HEK293T (cell line): Measurements from ENCODE around the gene SYMPK.

Experiments used
- CTCF ChIA-PET: fragments of 350-600 bp; formaldehyde crosslinking; extraction: SDS; loops from one replicate; lab custom pipeline; 2021; ENCODE audit warnings: antibody characterized with exemption, inconsistent platforms; lab: Yijun Ruan, JAX
- POLR2A ChIA-PET: fragments of 350-600 bp; formaldehyde crosslinking; extraction: SDS; loops from one replicate; lab custom pipeline; 2020; ENCODE audit warnings: antibody characterized with exemption, inconsistent platforms; lab: Yijun Ruan, JAX
- DNase-seq: peaks from one replicate; pipeline ENCODE4 v3.0.0; 2012; ENCODE audit warnings: mixed read lengths; ENCODE audit errors: extremely low spot score
- ARNT ChIP-seq: fragments of 450-650 bp; IDR thresholded peaks from 2 replicates; pipeline ENCODE4 v1.6.1; 2017; ENCODE audit warnings: mild to moderate bottlenecking
- BHLHE40 ChIP-seq: fragments of 450-650 bp; IDR thresholded peaks from 2 replicates; pipeline ENCODE4 v1.6.1; 2016; ENCODE audit warnings: mild to moderate bottlenecking, moderate library complexity, borderline replicate concordance
- CTBP1 ChIP-seq: fragments of 450-650 bp; IDR thresholded peaks from 2 replicates; pipeline ENCODE4 v1.6.1; 2016; ENCODE audit warnings: borderline replicate concordance
- ELF4 ChIP-seq: fragments of 450-650 bp; IDR thresholded peaks from 2 replicates; pipeline ENCODE4 v1.6.1; 2017; ENCODE audit warnings: antibody characterized with exemption
- FOXA1 ChIP-seq: fragments of 450-650 bp; IDR thresholded peaks from 2 replicates; pipeline ENCODE4 v1.6.1; 2016; ENCODE audit warnings: mild to moderate bottlenecking
- FOXK2 ChIP-seq: fragments of 450-650 bp; IDR thresholded peaks from 2 replicates; pipeline ENCODE4 v1.6.1; 2016; ENCODE audit warnings: mild to moderate bottlenecking
- FOXM1 ChIP-seq: fragments of 450-650 bp; IDR thresholded peaks from 2 replicates; pipeline ENCODE4 v1.6.1; 2017; ENCODE audit warnings: mild to moderate bottlenecking, borderline replicate concordance
- HDGF ChIP-seq: fragments of 450-650 bp; IDR thresholded peaks from 2 replicates; pipeline ENCODE4 v1.6.1; 2017; ENCODE audit warnings: antibody characterized with exemption, borderline replicate concordance
- L3MBTL2 ChIP-seq: fragments of 450-650 bp; conservative IDR thresholded peaks from 2 replicates; pipeline ENCODE4 v1.6.1; 2016; ENCODE audit warnings: mild to moderate bottlenecking
- LEF1 ChIP-seq: fragments of 450-650 bp; IDR thresholded peaks from 2 replicates; pipeline ENCODE4 v1.6.1; 2017; ENCODE audit warnings: mild to moderate bottlenecking, borderline replicate concordance
- NFRKB ChIP-seq: fragments of 450-650 bp; IDR thresholded peaks from 2 replicates; pipeline ENCODE4 v1.6.1; 2016; ENCODE audit warnings: mild to moderate bottlenecking, moderate library complexity
- SP1 ChIP-seq: fragments of 450-650 bp; IDR thresholded peaks from 2 replicates; pipeline ENCODE4 v1.6.1; 2017
- SUZ12 ChIP-seq: fragments of 450-650 bp; IDR thresholded peaks from 2 replicates; pipeline ENCODE4 v1.6.1; 2016; ENCODE audit warnings: mild to moderate bottlenecking
- TARDBP ChIP-seq: fragments of 450-650 bp; IDR thresholded peaks from 2 replicates; pipeline ENCODE4 v1.6.1; 2016
- ZNF384 ChIP-seq: fragments of 450-650 bp; IDR thresholded peaks from 2 replicates; pipeline ENCODE4 v1.6.1; 2016
- TF ChIP-seq, protein P1 (sequence below): fragments of 450-650 bp; IDR thresholded peaks from 2 replicates; pipeline ENCODE4 v1.6.1; 2016

SYMPK gene

DNA sequence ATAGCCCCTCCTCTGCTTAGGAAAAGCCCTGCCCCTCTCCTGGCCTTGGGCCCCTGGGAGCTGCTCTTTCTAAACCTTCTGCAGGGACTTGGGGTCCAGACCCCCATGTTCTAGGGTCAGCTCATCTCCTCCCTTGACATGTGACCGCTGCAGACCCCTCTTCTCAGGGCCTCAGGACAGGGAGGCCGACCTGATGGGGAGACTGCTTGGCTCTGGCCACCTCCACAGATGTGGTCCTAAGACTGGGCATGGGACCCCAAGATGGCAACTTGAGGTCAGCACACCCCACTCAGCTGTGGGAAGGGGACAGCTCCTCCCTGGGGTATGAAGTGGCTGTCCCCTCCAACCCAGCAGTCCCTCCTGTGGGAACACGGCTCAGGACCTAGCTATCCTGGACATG, 90.0 kb downstream of the SYMPK start:
- DNase-seq = no peak
- no peak for TF ChIP-seq SUZ12
- no peak for TF ChIP-seq L3MBTL2
- no peak for TF ChIP-seq FOXM1
- TF ChIP-seq, protein P1, sequence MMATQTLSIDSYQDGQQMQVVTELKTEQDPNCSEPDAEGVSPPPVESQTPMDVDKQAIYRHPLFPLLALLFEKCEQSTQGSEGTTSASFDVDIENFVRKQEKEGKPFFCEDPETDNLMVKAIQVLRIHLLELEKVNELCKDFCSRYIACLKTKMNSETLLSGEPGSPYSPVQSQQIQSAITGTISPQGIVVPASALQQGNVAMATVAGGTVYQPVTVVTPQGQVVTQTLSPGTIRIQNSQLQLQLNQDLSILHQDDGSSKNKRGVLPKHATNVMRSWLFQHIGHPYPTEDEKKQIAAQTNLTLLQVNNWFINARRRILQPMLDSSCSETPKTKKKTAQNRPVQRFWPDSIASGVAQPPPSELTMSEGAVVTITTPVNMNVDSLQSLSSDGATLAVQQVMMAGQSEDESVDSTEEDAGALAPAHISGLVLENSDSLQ = no peak
- TF ChIP-seq CTBP1 = no peak
- no peak for TF ChIP-seq HDGF
- no peak for TF ChIP-seq ELF4
- TF ChIP-seq FOXA1 = no peak
- TF ChIP-seq NFRKB = no peak
- TF ChIP-seq SP1 = no peak
- TF ChIP-seq LEF1 = no peak
- no peak for TF ChIP-seq TARDBP
- TF ChIP-seq ARNT = no peak
- TF ChIP-seq BHLHE40 = no peak
- no peak for TF ChIP-seq FOXK2
- TF ChIP-seq ZNF384 = no peak
- POLR2A ChIA-PET = interaction anchor here (0.5 to 2.2 kb wide), 5 partner anchors 9 to 304 kb away, joined by 3 to 9 read pairs (median 3); partner anchors contain the start of genes DMPK, FBXO46 and SYMPK
- CTCF ChIA-PET = interaction anchor here (1.1 to 1.5 kb wide), 3 partner anchors 26 to 80 kb away, joined by 4 to 5 read pairs (median 4); partner anchors contain the start of gene QPCTL

DNA sequence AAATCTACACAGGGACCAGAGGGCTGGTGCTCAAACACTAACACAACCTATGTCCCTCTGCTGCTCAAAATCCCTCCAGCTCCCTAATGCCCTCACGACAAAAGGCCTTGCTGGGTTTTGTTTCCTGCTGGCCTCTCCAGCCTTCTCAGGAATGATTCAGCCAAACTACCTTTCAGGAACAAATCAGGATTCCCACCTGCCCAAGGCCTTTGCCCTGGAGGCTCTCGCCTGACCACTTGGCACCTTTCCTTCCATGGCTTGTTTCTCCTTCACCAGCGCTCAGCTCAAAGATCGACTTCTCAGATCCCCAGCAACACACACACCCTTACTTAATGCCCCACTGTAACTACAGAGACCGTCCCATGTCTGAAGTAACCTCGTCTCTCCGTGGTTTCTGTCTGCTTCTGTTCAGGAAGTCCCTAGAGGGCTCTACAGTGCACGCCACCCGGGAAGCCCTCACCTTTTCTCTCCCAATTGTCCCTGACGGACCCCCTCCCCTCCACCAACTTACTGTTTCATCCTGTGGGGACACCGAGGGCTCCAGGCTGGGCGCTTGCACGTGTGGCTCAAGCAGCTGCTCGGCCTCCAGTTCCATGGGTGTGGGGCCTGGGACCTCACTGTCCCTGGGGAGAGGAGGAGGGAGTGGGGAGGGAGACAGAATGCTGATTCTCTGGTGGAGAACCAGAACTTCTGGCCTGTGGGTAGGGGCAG, 90.7 kb downstream of the SYMPK start:
- no peak for TF ChIP-seq ZNF384
- TF ChIP-seq TARDBP = no peak
- no peak for TF ChIP-seq SUZ12
- no peak for TF ChIP-seq FOXK2
- no peak for TF ChIP-seq L3MBTL2
- no peak for TF ChIP-seq SP1
- TF ChIP-seq FOXM1 = no peak
- TF ChIP-seq, protein P1 = no peak
- TF ChIP-seq ELF4 = no peak
- no peak for TF ChIP-seq LEF1
- TF ChIP-seq CTBP1 = no peak
- no peak for TF ChIP-seq HDGF
- no peak for TF ChIP-seq BHLHE40
- TF ChIP-seq NFRKB = no peak
- TF ChIP-seq FOXA1 = no peak
- TF ChIP-seq ARNT = no peak
- ChIA-PET POLR2A (interaction anchor here (0.5 to 2.2 kb wide), 5 partner anchors 10 to 304 kb away, joined by 3 to 9 read pairs (median 3); partner anchors contain the start of genes DMPK, FBXO46 and QPCTL), CTCF (interaction anchor here (1.1 to 1.5 kb wide), 3 partner anchors 27 to 80 kb away, joined by 4 to 5 read pairs (median 4); partner anchors contain the start of gene QPCTL)
- DNase-seq = no peak

DNA sequence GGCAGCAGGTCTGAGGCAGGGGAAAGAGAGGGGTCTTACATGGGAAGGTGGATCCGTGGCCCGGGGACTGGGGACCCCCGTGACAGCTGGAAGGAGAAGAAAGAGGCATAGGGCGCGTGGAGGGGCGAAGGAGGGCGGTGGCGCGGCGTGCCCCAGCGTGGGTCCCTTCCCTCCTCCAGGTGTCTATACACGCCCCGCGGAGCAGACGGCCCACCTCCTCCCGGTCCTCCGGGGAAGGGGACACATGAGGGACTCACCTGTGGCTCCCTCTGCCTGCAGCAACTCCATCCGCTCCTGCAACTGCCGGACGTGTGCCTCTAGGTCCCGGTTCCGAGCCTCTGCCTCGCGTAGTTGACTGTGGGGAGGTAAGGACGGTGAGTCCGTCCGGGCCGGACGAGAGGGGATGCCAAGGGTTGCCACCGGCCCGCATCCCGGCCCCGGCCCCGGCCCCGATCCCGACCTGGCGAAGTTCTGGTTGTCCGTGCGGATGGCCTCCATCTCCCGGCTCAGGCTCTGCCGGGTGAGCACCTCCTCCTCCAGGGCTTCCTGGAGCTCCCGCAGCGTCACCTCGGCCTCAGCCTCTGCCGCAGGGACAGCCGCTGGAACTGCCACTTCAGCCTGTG, 91.5 kb downstream of the SYMPK start:
- CTCF ChIA-PET = interaction anchor here (2.4 kb wide), 1 partner anchor 28 kb away, joined by 21 read pairs; no protein-coding TSS in a partner anchor
- DNase-seq = no peak
- TF ChIP-seq ELF4 = no peak
- no peak for TF ChIP-seq FOXA1
- POLR2A ChIA-PET = interaction anchor here (0.7 to 2.2 kb wide), 2 partner anchors 10 to 79 kb away, joined by 3 to 9 read pairs; partner anchors contain the start of genes DMPK and QPCTL

DNA sequence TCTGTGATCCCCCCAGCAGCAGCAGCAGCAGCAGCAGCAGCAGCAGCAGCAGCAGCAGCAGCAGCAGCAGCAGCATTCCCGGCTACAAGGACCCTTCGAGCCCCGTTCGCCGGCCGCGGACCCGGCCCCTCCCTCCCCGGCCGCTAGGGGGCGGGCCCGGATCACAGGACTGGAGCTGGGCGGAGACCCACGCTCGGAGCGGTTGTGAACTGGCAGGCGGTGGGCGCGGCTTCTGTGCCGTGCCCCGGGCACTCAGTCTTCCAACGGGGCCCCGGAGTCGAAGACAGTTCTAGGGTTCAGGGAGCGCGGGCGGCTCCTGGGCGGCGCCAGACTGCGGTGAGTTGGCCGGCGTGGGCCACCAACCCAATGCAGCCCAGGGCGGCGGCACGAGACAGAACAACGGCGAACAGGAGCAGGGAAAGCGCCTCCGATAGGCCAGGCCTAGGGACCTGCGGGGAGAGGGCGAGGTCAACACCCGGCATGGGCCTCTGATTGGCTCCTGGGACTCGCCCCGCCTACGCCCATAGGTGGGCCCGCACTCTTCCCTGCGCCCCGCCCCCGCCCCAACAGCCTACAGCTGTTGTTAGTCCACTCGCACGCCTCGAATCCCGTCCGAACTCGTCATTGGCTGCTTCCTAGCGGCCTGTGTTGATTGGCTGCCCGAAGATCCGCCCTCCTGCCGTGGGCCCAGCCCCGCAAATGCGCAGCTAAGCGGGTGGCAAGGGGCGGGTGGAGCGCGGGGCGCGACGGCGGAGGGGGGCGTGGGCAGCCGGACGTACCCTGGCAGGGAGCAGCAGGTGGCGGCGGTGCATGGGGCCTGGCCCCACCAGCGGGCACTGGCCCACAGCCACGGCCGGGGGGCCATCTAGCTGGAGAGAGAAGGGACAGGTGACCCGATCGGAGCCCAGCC, 92.5 kb downstream of the SYMPK start:
- CTCF ChIA-PET = interaction anchor here (0.5 to 2.4 kb wide), 11 partner anchors 9 to 102 kb away, joined by 3 to 21 read pairs (median 3); partner anchors contain the start of genes FOXA3 and QPCTL
- POLR2A ChIA-PET = interaction anchor here (0.6 to 4.4 kb wide), 12 partner anchors 8 to 877 kb away, joined by 3 to 52 read pairs (median 9); partner anchors contain the start of genes FBXO46, FOXA3, QPCTL and SNRPD2
- TF ChIP-seq BHLHE40 = no peak
- TF ChIP-seq, protein P1 = peak; percentile 90
- peak; percentile 91 for TF ChIP-seq HDGF
- TF ChIP-seq SUZ12 = no peak
- TF ChIP-seq L3MBTL2 = peak; percentile 62
- peak; percentile 91 for DNase-seq

DNA sequence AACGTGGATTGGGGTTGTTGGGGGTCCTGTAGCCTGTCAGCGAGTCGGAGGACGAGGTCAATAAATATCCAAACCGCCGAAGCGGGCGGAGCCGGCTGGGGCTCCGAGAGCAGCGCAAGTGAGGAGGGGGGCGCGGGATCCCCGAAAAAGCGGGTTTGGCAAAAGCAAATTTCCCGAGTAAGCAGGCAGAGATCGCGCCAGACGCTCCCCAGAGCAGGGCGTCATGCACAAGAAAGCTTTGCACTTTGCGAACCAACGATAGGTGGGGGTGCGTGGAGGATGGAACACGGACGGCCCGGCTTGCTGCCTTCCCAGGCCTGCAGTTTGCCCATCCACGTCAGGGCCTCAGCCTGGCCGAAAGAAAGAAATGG, 93.1 kb downstream of the SYMPK start:
- TF ChIP-seq FOXK2 = no peak
- no peak for TF ChIP-seq SUZ12
- TF ChIP-seq TARDBP = no peak
- TF ChIP-seq LEF1 = no peak
- no peak for TF ChIP-seq ZNF384
- no peak for TF ChIP-seq ELF4
- no peak for TF ChIP-seq FOXA1
- no peak for TF ChIP-seq SP1
- TF ChIP-seq FOXM1 = no peak
- no peak for TF ChIP-seq CTBP1
- no peak for TF ChIP-seq NFRKB
- TF ChIP-seq ARNT = no peak
- ChIA-PET CTCF (interaction anchor here (0.6 to 2.4 kb wide), 12 partner anchors 9 to 211 kb away, joined by 3 to 21 read pairs (median 4); partner anchors contain the start of gene QPCTL), POLR2A (interaction anchor here (0.7 to 4.4 kb wide), 21 partner anchors 9 to 225 kb away, joined by 3 to 52 read pairs (median 5); partner anchors contain the start of genes CCDC61, DMPK, FBXO46 and FOXA3)
- no peak for DNase-seq
